HG02970 (cell line): ENCODE results near the gene NUDT4.

Source experiments
- ATAC-seq: cut with Tn5 transposase; IDR thresholded peaks from one replicate; pipeline ENCODE4 v1.9.1; 2021; ENCODE audit warnings: mild to moderate bottlenecking, moderate library complexity, moderate number of reproducible peaks; ENCODE audit not compliant: unreplicated experiment, low FRiP score

The NUDT4 gene

DNA sequence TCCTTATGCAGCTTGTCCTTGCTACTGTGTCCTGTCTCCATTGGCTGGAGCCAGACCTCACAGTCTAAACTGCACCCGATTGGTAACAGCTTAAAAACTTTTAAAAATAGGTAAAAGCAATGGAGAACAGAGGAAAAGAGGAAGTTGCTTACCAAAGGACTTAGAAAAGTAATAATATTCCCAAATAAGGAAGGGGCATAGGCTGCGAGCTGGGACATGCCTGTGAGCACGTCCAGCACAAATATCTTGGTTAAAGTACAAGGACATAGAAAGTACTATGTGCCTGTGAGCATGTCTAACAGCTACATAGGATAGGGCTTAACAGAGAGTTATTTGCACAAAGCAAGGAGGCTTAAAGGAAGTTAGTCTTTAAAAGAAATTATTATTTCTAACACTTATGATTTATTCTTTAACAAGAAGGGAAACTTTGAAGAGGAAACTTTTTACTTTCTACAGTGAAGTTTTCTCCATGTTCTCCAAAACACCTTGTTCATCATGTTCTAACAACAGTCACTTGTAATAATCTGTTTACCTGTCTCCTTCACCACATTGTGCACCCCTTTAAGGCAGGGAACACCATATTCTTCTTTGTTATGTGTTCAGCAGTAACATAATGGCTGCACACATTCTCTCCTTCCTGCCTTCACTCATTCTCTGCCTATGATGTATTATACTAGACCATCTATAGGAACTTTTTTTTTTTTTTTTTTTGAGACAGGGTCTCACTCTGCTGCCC, 73.9 kb downstream of the NUDT4 start:
- no peak for ATAC-seq

DNA sequence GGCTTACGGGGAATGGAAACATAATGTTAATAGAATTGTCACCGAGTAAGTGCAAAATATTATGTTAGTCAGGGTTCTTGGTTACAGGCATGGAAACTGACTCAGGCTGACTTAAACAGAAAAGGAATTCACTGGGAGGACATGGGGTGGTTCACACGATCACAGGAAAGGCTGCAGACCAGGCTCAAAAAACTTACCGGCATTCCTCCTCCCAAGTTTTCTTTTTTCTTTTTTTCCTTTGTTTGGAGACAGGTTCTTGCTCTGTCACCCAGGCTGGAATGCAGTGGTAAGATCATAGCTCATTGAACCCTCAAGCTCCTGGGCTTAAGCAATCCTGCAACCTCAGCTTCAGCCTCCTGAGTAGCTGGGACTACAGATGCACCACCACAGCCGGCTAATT, 75.9 kb downstream of the NUDT4 start:
- ATAC-seq: no peak

GRCh38 chr12:93456077-93456476, 78.4 kb downstream of the NUDT4 start:
- no peak for ATAC-seq
